ENCODE measurements around the gene PRKD3. TPM values are rescaled to one million over a fixed set of nuclear protein-coding genes. Genes with fewer than 3 reads are reported as not detected.

PRKD3 gene
- total RNA-seq, 2 donors from 2014 or later = 16.8 to 23.5 TPM

GRCh38 chr2:37344453-37345361, 20.1 kb upstream of the PRKD3 start, which contains the start of gene QPCT:
TSS of gene QPCT (plus strand) at chr2:37344630. CDS start at chr2:37344732, 102 bp downstream.
- ATAC-seq (peak; percentile 87), DNase-seq (peak; percentile 62 to 70)
- intact Hi-C loops (cut with DNase I, micrococcal nuclease) = no loop called here

GRCh38 chr2:37343537-37344434, 19.2 kb upstream of the PRKD3 start:
- peak; percentile 53 for ATAC-seq
- DNase-seq = no peak
- intact Hi-C loops (cut with DNase I, micrococcal nuclease) = no loop called here

GRCh38 chr2:37342591-37343220, 18.1 kb upstream of the PRKD3 start:
- intact Hi-C loops (cut with DNase I, micrococcal nuclease) = no loop called here
- ATAC-seq (no peak), DNase-seq (no peak)

- ATAC-seq = no peak
- intact Hi-C loops (cut with DNase I, micrococcal nuclease) = no loop called here
- no peak for DNase-seq
Observed at GRCh38 chr2:37340637-37341036, 16.0 kb upstream of the PRKD3 start.

- intact Hi-C loops (cut with DNase I, micrococcal nuclease) = no loop called here
- ATAC-seq = no peak
- no peak for DNase-seq
Observed at GRCh38 chr2:37338933-37339332, 14.3 kb upstream of the PRKD3 start.

GRCh38 chr2:37337620-37338280, 13.1 kb upstream of the PRKD3 start:
- ATAC-seq = no peak
- DNase-seq = no peak
- intact Hi-C loops (cut with DNase I, micrococcal nuclease) = no loop called here

- no peak for ATAC-seq
- DNase-seq = no peak
- intact Hi-C loops (cut with DNase I, micrococcal nuclease) = no loop called here
Observed at GRCh38 chr2:37335604-37336003, 11.0 kb upstream of the PRKD3 start.

GRCh38 chr2:37333256-37333655, 8.6 kb upstream of the PRKD3 start:
- DNase-seq = no peak
- intact Hi-C loops (cut with DNase I, micrococcal nuclease) = no loop called here

GRCh38 chr2:37332560-37332959, 7.9 kb upstream of the PRKD3 start:
- intact Hi-C loops (cut with DNase I, micrococcal nuclease) = no loop called here
- ATAC-seq = no peak
- DNase-seq = no peak

More at GRCh38 chr2:37333256-37333655, 8.6 kb upstream of the PRKD3 start:
- ATAC-seq = no peak

GRCh38 chr2:37330681-37331080, 6.0 kb upstream of the PRKD3 start:
- intact Hi-C loops (cut with DNase I, micrococcal nuclease) = no loop called here
- DNase-seq (no peak), ATAC-seq (no peak)

- intact Hi-C loops (cut with DNase I, micrococcal nuclease) = no loop called here
- ATAC-seq (no peak), DNase-seq (no peak)
Observed at GRCh38 chr2:37326866-37327634, 2.4 kb upstream of the PRKD3 start.

- DNase-seq = peak in 1 of 2 donors; percentile 38
- intact Hi-C loops (cut with DNase I, micrococcal nuclease) = no loop called here
- ATAC-seq = peak; percentile 44
Observed at GRCh38 chr2:37326285-37326684, 1.7 kb upstream of the PRKD3 start.

GRCh38 chr2:37325625-37326071, 1.0 kb upstream of the PRKD3 start:
- intact Hi-C loops (cut with DNase I, micrococcal nuclease) = no loop called here
- DNase-seq (peak; percentile 33 to 36), ATAC-seq (peak; percentile 16)

GRCh38 chr2:37324536-37324785, 172 bp downstream of the PRKD3 start:
- ATAC-seq (no peak), DNase-seq (peak; percentile 82 to 86)
- intact Hi-C loops (cut with DNase I, micrococcal nuclease) = no loop called here

- ATAC-seq = peak; percentile 42
- intact Hi-C loops (cut with DNase I, micrococcal nuclease) = no loop called here
- DNase-seq = peak; percentile 46 to 59
Observed at GRCh38 chr2:37323781-37324535, 675 bp downstream of the PRKD3 start.

- DNase-seq (no peak), ATAC-seq (no peak)
Observed at GRCh38 chr2:37323176-37323780, 1.4 kb downstream of the PRKD3 start.

GRCh38 chr2:37322368-37322767, 2.3 kb downstream of the PRKD3 start:
- intact Hi-C loops (cut with DNase I, micrococcal nuclease) = no loop called here
- ATAC-seq = no peak
- no peak for DNase-seq

More at GRCh38 chr2:37323176-37323780, 1.4 kb downstream of the PRKD3 start:
- intact Hi-C loops (cut with DNase I, micrococcal nuclease) = no loop called here
